ENCODE data around the gene TRAPPC12. TPM values are rescaled to one million over a fixed set of nuclear protein-coding genes. Genes with fewer than 3 reads are reported as not detected.

The TRAPPC12 gene
- total RNA-seq, 1 donor from 2014 or later, result 95.4 TPM

GRCh38 chr2:3387644-3388411 is 8.3 kb downstream of the TRAPPC12 start:
- DNase-seq (no peak), ATAC-seq (ENCODE audit: low read depth) (no peak)
- no peak overlapping the region for H3K4me3 Mint-ChIP-seq
- ChIA-PET CTCF (no interaction called here), POLR2A (no interaction called here)
- TF ChIP-seq CTCF (IDR thresholded peaks at IDR 0.05), result no peak
- peaks cover 9% of the 10 kb centered on the region for H3K4me1 Mint-ChIP-seq
- H3K36me3 Mint-ChIP-seq (ENCODE audit: low read depth), result peaks cover 49% of the 10 kb centered on the region
- H3K27me3 Mint-ChIP-seq, result no peaks in the 10 kb centered on the region
- no peak overlapping the region for H3K27ac Mint-ChIP-seq
- intact Hi-C loops (cut with micrococcal nuclease), result no loop called here
- H3K9me3 Mint-ChIP-seq, result no peaks in the 10 kb centered on the region

GRCh38 chr2:3388412-3388738 is 8.9 kb downstream of the TRAPPC12 start:
- H3K27me3 Mint-ChIP-seq, result no peaks in the 10 kb centered on the region
- H3K4me1 Mint-ChIP-seq, result peaks cover 9% of the 10 kb centered on the region
- TF ChIP-seq CTCF (IDR thresholded peaks at IDR 0.05), result no peak
- H3K27ac Mint-ChIP-seq, result no peak overlapping the region
- POLR2A ChIA-PET, result no interaction called here
- ATAC-seq (ENCODE audit: low read depth), result no peak
- intact Hi-C loops (cut with micrococcal nuclease), result no loop called here
- CTCF ChIA-PET, result no interaction called here
- no peaks in the 10 kb centered on the region for H3K9me3 Mint-ChIP-seq
- peaks cover 53% of the 10 kb centered on the region for H3K36me3 Mint-ChIP-seq (ENCODE audit: low read depth)
- no peak for DNase-seq
- H3K4me3 Mint-ChIP-seq, result no peak overlapping the region

GRCh38 chr2:3389193-3389592 is 9.7 kb downstream of the TRAPPC12 start:
- Mint-ChIP-seq H3K27me3 (no peaks in the 10 kb centered on the region), H3K27ac (no peak overlapping the region), H3K9me3 (no peaks in the 10 kb centered on the region), H3K4me3 (no peak overlapping the region), H3K36me3 (ENCODE audit: low read depth) (peaks cover 59% of the 10 kb centered on the region), H3K4me1 (peaks cover 9% of the 10 kb centered on the region)
- no peak for ATAC-seq (ENCODE audit: low read depth)
- DNase-seq, result no peak
- no peak for TF ChIP-seq CTCF (IDR thresholded peaks at IDR 0.05)
- POLR2A ChIA-PET, result no interaction called here
- CTCF ChIA-PET, result no interaction called here
- intact Hi-C loops (cut with micrococcal nuclease), result no loop called here

- Mint-ChIP-seq H3K4me1 (peaks cover 5% of the 10 kb centered on the region), H3K27ac (no peak overlapping the region), H3K27me3 (no peaks in the 10 kb centered on the region), H3K36me3 (ENCODE audit: low read depth) (peaks cover 65% of the 10 kb centered on the region), H3K9me3 (no peaks in the 10 kb centered on the region), H3K4me3 (no peak overlapping the region)
- DNase-seq (no peak), ATAC-seq (ENCODE audit: low read depth) (no peak)
- POLR2A ChIA-PET, result no interaction called here
- intact Hi-C loops (cut with micrococcal nuclease), result no loop called here
- no peak for TF ChIP-seq CTCF (IDR thresholded peaks at IDR 0.05)
- CTCF ChIA-PET, result no interaction called here
Observed at GRCh38 chr2:3390041-3390440, 10.5 kb downstream of the TRAPPC12 start.

DNA sequence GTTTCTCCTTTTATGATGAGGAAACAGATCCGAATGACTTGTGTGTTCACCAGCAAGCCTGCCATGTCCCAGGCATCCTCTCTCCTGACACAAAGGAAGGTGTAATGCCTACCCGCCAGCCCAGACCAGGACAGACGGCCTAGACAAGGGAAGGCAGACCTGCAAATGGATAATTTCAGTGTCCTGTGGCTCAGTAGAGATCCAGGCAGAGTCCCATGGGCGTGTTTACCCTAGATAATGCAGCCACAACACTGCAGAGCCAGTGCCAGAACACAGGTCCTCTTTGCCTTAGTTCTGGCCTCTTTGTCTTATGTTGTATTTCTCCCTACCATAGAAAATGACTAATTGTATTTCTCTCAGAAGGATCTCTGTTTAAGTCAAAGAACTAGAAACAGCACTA is 12.7 kb downstream of the TRAPPC12 start:
- H3K27me3 Mint-ChIP-seq, result no peaks in the 10 kb centered on the region
- DNase-seq, result no peak
- CTCF ChIA-PET, result no interaction called here
- peaks cover 5% of the 10 kb centered on the region for H3K4me1 Mint-ChIP-seq
- H3K9me3 Mint-ChIP-seq, result peaks cover 5% of the 10 kb centered on the region
- no peak for TF ChIP-seq CTCF (IDR thresholded peaks at IDR 0.05)
- intact Hi-C loops (cut with micrococcal nuclease), result no loop called here
- H3K36me3 Mint-ChIP-seq (ENCODE audit: low read depth), result peaks cover 83% of the 10 kb centered on the region
- H3K27ac Mint-ChIP-seq, result no peak overlapping the region
- ATAC-seq (ENCODE audit: low read depth), result no peak
- no peak overlapping the region for H3K4me3 Mint-ChIP-seq
- POLR2A ChIA-PET, result no interaction called here
